Loucy (cell line): ENCODE results near the gene ADCY2.
A peak's percentile ranks its signal among the peaks of the same experiment; 100 is the strongest.

Experiments
- H2AFZ ChIP-seq: fragments of 200-600 bp; sonication (generic); 2 replicates; pipeline ENCODE4 v1.6.0; 2016; ENCODE audit warnings: antibody characterized with exemption, mild to moderate bottlenecking, low read length, moderate library complexity
- H3F3A ChIP-seq: fragments of 200-600 bp; 2 replicates; pipeline ENCODE4 v1.6.0; 2016; ENCODE audit warnings: antibody characterized with exemption, low read depth, mild to moderate bottlenecking
- H3K27me3 ChIP-seq: fragments of 200-600 bp; sonication (generic); 2 replicates; pipeline ENCODE4 v1.6.1; 2014; ENCODE audit warnings: low read length, mild to moderate bottlenecking; ENCODE audit not compliant: insufficient read depth, poor library complexity, severe bottlenecking
- H3K36me3 ChIP-seq: fragments of 200-600 bp; sonication (generic); 2 replicates; pipeline ENCODE4 v1.6.1; 2016; ENCODE audit warnings: low read length; ENCODE audit not compliant: insufficient read depth
- H3K4me1 ChIP-seq: fragments of 200-600 bp; sonication (generic); 2 replicates; pipeline ENCODE4 v1.5.1; 2014; ENCODE audit warnings: low read length, mild to moderate bottlenecking; ENCODE audit not compliant: insufficient read depth, poor library complexity, severe bottlenecking
- H3K4me2 ChIP-seq: fragments of 200-600 bp; sonication (generic); 2 replicates; pipeline ENCODE4 v1.6.0; 2014; ENCODE audit warnings: antibody characterized with exemption, low read length, low read depth, mild to moderate bottlenecking; ENCODE audit not compliant: poor library complexity, severe bottlenecking
- H3K4me3 ChIP-seq: fragments of 200-600 bp; sonication (generic); 2 replicates; pipeline ENCODE4 v1.5.1; 2014; ENCODE audit warnings: low read length, mild to moderate bottlenecking, mixed read lengths; ENCODE audit not compliant: poor library complexity, severe bottlenecking
- H3K79me2 ChIP-seq: fragments of 200-600 bp; sonication (generic); 2 replicates; pipeline ENCODE4 v1.6.1; 2014; ENCODE audit warnings: low read length; ENCODE audit not compliant: insufficient read depth
- H3K9ac ChIP-seq: fragments of 200-600 bp; sonication (generic); 2 replicates; pipeline ENCODE4 v1.6.0; 2014; ENCODE audit warnings: mild to moderate bottlenecking, low read depth, low read length, moderate library complexity; ENCODE audit not compliant: poor library complexity, severe bottlenecking
- H3K9me2 ChIP-seq: fragments of 200-600 bp; sonication (generic); replicated peaks from 2 replicates; pipeline ENCODE4 v1.6.1; 2016; ENCODE audit warnings: low read depth, low read length, mixed read lengths
- H3K9me3 ChIP-seq: fragments of 200-600 bp; sonication (generic); 2 replicates; pipeline ENCODE4 v1.6.1; 2014; ENCODE audit warnings: mild to moderate bottlenecking, antibody characterized with exemption, low read length, low read depth; ENCODE audit not compliant: insufficient read depth
- H4K20me1 ChIP-seq: fragments of 200-600 bp; sonication (generic); 2 replicates; pipeline ENCODE4 v1.6.0; 2014; ENCODE audit warnings: antibody characterized with exemption, low read length, mild to moderate bottlenecking; ENCODE audit not compliant: insufficient read depth, poor library complexity, severe bottlenecking
- EZH2phosphoT487 ChIP-seq: fragments of 200-600 bp; IDR thresholded peaks from 2 replicates; pipeline ENCODE4 v1.6.1; 2018; ENCODE audit warnings: antibody characterized with exemption, mild to moderate bottlenecking, moderate library complexity, borderline replicate concordance
- TF ChIP-seq, protein P1 (sequence below): fragments of 200-600 bp; sonication (generic); conservative IDR thresholded peaks from 2 replicates; pipeline ENCODE4 v1.5.1; 2014; ENCODE audit warnings: mild to moderate bottlenecking, antibody characterized with exemption, low read length

Gene ADCY2

DNA sequence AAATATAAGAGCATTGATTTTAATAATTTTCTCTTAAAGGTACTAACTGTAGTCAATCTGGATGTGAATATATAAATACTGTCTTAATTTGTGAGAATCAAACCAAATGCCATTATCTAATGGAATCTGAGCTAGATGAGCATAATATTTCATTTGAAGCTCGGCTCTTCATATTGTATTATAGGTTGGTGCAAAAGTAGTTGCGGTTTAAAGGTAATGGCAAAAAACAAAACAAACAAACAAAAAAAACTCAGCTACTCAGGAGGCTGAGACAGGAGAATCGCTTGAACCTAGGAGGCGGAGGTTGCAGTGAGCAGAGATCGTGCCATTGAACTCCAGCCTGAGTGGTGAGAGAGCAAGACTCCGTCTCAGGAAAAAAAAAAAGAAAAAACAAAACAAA is 358.6 kb downstream of the ADCY2 start:
- peaks cover 14% of the 10 kb centered on the region for H3K4me1 ChIP-seq
- no peak overlapping the region for H3K9ac ChIP-seq
- no peaks in the 10 kb centered on the region for H3K79me2 ChIP-seq
- no peak overlapping the region for H2AFZ ChIP-seq
- no peaks in the 10 kb centered on the region for H3K27me3 ChIP-seq
- H3F3A ChIP-seq: no peaks in the 10 kb centered on the region
- no peaks in the 10 kb centered on the region for H3K9me2 ChIP-seq
- H3K9me3 ChIP-seq: no peaks in the 10 kb centered on the region
- H3K4me3 ChIP-seq: no peak overlapping the region
- TF ChIP-seq, protein P1, sequence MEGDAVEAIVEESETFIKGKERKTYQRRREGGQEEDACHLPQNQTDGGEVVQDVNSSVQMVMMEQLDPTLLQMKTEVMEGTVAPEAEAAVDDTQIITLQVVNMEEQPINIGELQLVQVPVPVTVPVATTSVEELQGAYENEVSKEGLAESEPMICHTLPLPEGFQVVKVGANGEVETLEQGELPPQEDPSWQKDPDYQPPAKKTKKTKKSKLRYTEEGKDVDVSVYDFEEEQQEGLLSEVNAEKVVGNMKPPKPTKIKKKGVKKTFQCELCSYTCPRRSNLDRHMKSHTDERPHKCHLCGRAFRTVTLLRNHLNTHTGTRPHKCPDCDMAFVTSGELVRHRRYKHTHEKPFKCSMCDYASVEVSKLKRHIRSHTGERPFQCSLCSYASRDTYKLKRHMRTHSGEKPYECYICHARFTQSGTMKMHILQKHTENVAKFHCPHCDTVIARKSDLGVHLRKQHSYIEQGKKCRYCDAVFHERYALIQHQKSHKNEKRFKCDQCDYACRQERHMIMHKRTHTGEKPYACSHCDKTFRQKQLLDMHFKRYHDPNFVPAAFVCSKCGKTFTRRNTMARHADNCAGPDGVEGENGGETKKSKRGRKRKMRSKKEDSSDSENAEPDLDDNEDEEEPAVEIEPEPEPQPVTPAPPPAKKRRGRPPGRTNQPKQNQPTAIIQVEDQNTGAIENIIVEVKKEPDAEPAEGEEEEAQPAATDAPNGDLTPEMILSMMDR: no peak
- TF ChIP-seq EZH2phosphoT487: no peak
- H3K36me3 ChIP-seq: no peaks in the 10 kb centered on the region
- no peaks in the 10 kb centered on the region for H4K20me1 ChIP-seq
- no peak overlapping the region for H3K4me2 ChIP-seq

DNA sequence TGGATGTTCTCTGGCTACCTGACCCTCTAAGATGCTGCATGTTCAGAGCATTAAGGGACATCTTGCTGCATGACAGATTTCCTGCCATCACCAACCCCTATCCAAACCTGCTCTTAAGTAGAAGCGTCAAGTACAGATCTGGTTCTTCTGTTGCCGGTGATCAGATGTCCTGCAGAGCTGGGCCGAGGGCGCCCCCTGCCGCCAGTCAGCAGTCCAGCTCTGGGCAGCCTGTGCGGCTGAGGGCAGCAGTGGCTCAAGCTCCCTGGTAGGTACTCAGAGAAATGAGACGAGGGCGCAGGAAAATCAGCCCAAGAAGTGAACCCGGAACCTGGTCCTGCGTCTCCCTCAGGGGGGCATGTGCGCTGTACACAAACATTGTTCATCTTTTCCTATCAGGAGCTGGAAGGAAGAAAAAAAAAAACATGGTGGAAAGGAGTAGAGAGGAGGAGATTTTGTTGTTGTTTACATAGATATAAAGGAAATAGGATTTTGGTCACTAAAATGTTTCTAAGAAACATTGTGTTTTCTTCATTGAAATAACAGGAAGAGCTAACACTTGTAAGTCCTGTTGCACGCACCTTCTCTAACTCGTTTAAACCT is 359.2 kb downstream of the ADCY2 start:
- no peak overlapping the region for H3K4me3 ChIP-seq
- H3K4me2 ChIP-seq: no peak overlapping the region
- H3K9me3 ChIP-seq: no peaks in the 10 kb centered on the region
- H3K9me2 ChIP-seq: no peaks in the 10 kb centered on the region
- peaks cover 14% of the 10 kb centered on the region for H3K4me1 ChIP-seq
- no peak for TF ChIP-seq EZH2phosphoT487
- TF ChIP-seq, protein P1: peak; percentile 93
- H3K36me3 ChIP-seq: no peaks in the 10 kb centered on the region
- no peaks in the 10 kb centered on the region for H3F3A ChIP-seq
- H3K79me2 ChIP-seq: no peaks in the 10 kb centered on the region
- H3K27me3 ChIP-seq: no peaks in the 10 kb centered on the region
- H3K9ac ChIP-seq: no peak overlapping the region
- no peaks in the 10 kb centered on the region for H4K20me1 ChIP-seq
- no peak overlapping the region for H2AFZ ChIP-seq

DNA sequence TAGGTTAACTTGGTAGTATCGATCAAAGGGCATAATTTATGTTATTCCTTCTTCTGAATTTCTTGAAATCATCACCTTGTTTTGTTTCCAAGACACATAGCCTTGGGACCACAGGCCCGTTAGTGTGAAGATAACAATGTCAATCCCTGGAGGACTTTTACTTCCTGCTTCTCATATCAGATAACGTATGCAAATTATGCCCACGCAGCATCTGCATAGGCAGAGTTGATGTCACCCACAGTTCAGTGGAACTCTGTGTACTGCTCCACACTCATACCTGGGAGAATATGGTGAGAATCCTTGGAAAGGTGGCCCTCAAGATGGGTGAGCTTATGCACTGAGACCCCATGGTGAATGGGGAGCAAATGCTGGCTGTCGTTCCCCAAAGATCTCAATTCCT is 360.0 kb downstream of the ADCY2 start:
- H3K9me3 ChIP-seq: no peaks in the 10 kb centered on the region
- no peaks in the 10 kb centered on the region for H3K36me3 ChIP-seq
- no peaks in the 10 kb centered on the region for H3K79me2 ChIP-seq
- H3K4me2 ChIP-seq: no peak overlapping the region
- no peak overlapping the region for H3K4me3 ChIP-seq
- H3K9ac ChIP-seq: no peak overlapping the region
- H3K9me2 ChIP-seq: no peaks in the 10 kb centered on the region
- TF ChIP-seq, protein P1: no peak
- TF ChIP-seq EZH2phosphoT487: no peak
- H2AFZ ChIP-seq: no peak overlapping the region
- H3K4me1 ChIP-seq: peaks cover 14% of the 10 kb centered on the region
- no peaks in the 10 kb centered on the region for H4K20me1 ChIP-seq
- no peaks in the 10 kb centered on the region for H3K27me3 ChIP-seq
- H3F3A ChIP-seq: no peaks in the 10 kb centered on the region
